SK-N-SH (cell line): ENCODE measurements around the gene CD33. TPM values are rescaled to one million over a fixed set of nuclear protein-coding genes. Genes with fewer than 3 reads are reported as not detected.

Experiments used
- CTCF ChIA-PET: fragments of 300-600, 350-600 bp; formaldehyde crosslinking; extraction: SDS; loops from one replicate; lab custom pipeline; 2021; lab: Yijun Ruan, JAX
- POLR2A ChIA-PET: fragments of 350-600 bp; sonication (Branson Sonifier 250); formaldehyde crosslinking; extraction: SDS; loops from one replicate; lab custom pipeline; 2020; ENCODE audit warnings: antibody characterized with exemption, inconsistent platforms; lab: Yijun Ruan, JAX
- DNase-seq: peaks from one replicate; pipeline ENCODE4 v3.0.0; 2012
- H2AFZ ChIP-seq: fragments of 200-600 bp; sonication (generic); 2 replicates; pipeline ENCODE4 v1.8.1; 2016; ENCODE audit warnings: antibody characterized with exemption, mild to moderate bottlenecking, low read depth
- H3F3A ChIP-seq: fragments of 200-600 bp; sonication (generic); replicated peaks from 2 replicates; pipeline ENCODE3; 2016; ENCODE audit warnings: antibody characterized with exemption, mild to moderate bottlenecking; ENCODE audit not compliant: insufficient read depth
- H3K27ac ChIP-seq, 2 experiments: fragments of 200-500 bp in 1 of 2; fragments of 200-600 bp in 1 of 2; sonication (Bioruptor generic) in 1 of 2; sonication (generic), shearing (Covaris generic) in 1 of 2; 2 replicates each; pipeline versions ENCODE4 v1.5.1 to v1.6.1; 2014 to 2016; ENCODE audit warnings: low read depth in 2 of 2, inconsistent platforms in 1 of 2, low read length in 1 of 2, mild to moderate bottlenecking in 1 of 2, mixed read lengths in 1 of 2
- H3K27me3 ChIP-seq: fragments of 200-600 bp; sonication (generic), shearing (Covaris generic); 2 replicates; pipeline ENCODE4 v1.6.1; 2016; ENCODE audit warnings: mixed run types; ENCODE audit not compliant: insufficient read depth
- H3K36me3 ChIP-seq, 2 experiments: fragments of 200-500 bp in 1 of 2; fragments of 200-600 bp in 1 of 2; sonication (Bioruptor generic) in 1 of 2; sonication (generic) in 1 of 2; replicated peaks in 1 of 2; 2 replicates each; pipeline versions ENCODE3 to v1.5.1; 2014 to 2016; ENCODE audit warnings: low read length in 1 of 2, mild to moderate bottlenecking in 1 of 2; ENCODE audit not compliant: insufficient read depth in 2 of 2, control insufficient read depth in 1 of 2
- H3K4me1 ChIP-seq, 2 experiments: fragments of 200-500 bp in 1 of 2; fragments of 200-600 bp in 1 of 2; sonication (Bioruptor generic) in 1 of 2; sonication (generic), shearing (Covaris generic) in 1 of 2; 2 replicates each; pipeline versions ENCODE4 v1.5.1 to v1.6.1; 2014 to 2016; ENCODE audit warnings: low read depth in 1 of 2, low read length in 1 of 2, mixed run types in 1 of 2; ENCODE audit not compliant: insufficient read depth in 2 of 2, control insufficient read depth in 1 of 2
- H3K4me2 ChIP-seq: fragments of 200-600 bp; sonication (generic), shearing (Covaris generic); 2 replicates; pipeline ENCODE4 v1.6.1; 2017; ENCODE audit warnings: mixed run types
- H3K4me3 ChIP-seq, 2 experiments: fragments of 200-500 bp in 1 of 2; fragments of 200-600 bp in 1 of 2; sonication (Bioruptor generic) in 1 of 2; sonication (generic), shearing (Covaris generic) in 1 of 2; 2 replicates each; pipeline versions ENCODE4 v1.5.1 to v1.8.1; 2014 to 2016; ENCODE audit warnings: low read depth in 2 of 2, inconsistent platforms in 1 of 2, low read length in 1 of 2, mild to moderate bottlenecking in 1 of 2, mixed read lengths in 1 of 2, moderate library complexity in 1 of 2
- H3K79me2 ChIP-seq: fragments of 200-600 bp; sonication (generic); 2 replicates; pipeline ENCODE4 v1.8.1; 2017; ENCODE audit warnings: mild to moderate bottlenecking; ENCODE audit not compliant: insufficient read depth
- H3K9ac ChIP-seq: fragments of 200-600 bp; sonication (generic); 2 replicates; pipeline ENCODE4 v1.6.1; 2017; ENCODE audit warnings: mixed run types
- H3K9me2 ChIP-seq: fragments of 200-600 bp; sonication (generic); 2 replicates; pipeline ENCODE4 v1.6.1; 2017; ENCODE audit warnings: mixed run types
- H3K9me3 ChIP-seq: fragments of 200-600 bp; sonication (generic); 2 replicates; pipeline ENCODE4 v1.6.1; 2017; ENCODE audit warnings: mixed run types, mild to moderate bottlenecking, moderate library complexity
- H4K20me1 ChIP-seq: fragments of 200-600 bp; sonication (generic); 2 replicates; pipeline ENCODE4 v1.6.1; 2017; ENCODE audit warnings: mild to moderate bottlenecking, mixed run types; ENCODE audit not compliant: insufficient read depth
- EP300 ChIP-seq, 2 experiments: IDR thresholded peaks; 2 replicates each; pipeline versions ENCODE4 v1.4.0 to v1.6.1; 2012; ENCODE audit warnings: borderline replicate concordance in 1 of 2, low read depth in 1 of 2, low read length in 1 of 2
- EZH2phosphoT487 ChIP-seq: fragments of 200-600 bp; sonication (generic); IDR thresholded peaks from 2 replicates; pipeline ENCODE4 v1.6.1; 2017; ENCODE audit warnings: low read depth, mixed run types, mild to moderate bottlenecking, antibody characterized with exemption, moderate library complexity, borderline replicate concordance
- MEF2A ChIP-seq: IDR thresholded peaks from 2 replicates; pipeline ENCODE4 v1.4.0; 2012; ENCODE audit warnings: low read depth, borderline replicate concordance
- MXI1 ChIP-seq: IDR thresholded peaks from 2 replicates; pipeline ENCODE4 v1.6.1; 2012; ENCODE audit warnings: mild to moderate bottlenecking, low read depth, low read length, improper control_type of control experiment
- NFIC ChIP-seq: IDR thresholded peaks from 2 replicates; pipeline ENCODE4 v1.4.0; 2012; ENCODE audit warnings: borderline replicate concordance
- RAD21 ChIP-seq: IDR thresholded peaks from 2 replicates; pipeline ENCODE4 v1.6.1; 2012; ENCODE audit warnings: mild to moderate bottlenecking, low read length
- RFX5 ChIP-seq: IDR thresholded peaks from 2 replicates; pipeline ENCODE4 v1.6.1; 2012; ENCODE audit warnings: mild to moderate bottlenecking, improper control_type of control experiment, low read length
- RXRA ChIP-seq: IDR thresholded peaks from 2 replicates; pipeline ENCODE4 v1.4.0; 2012; ENCODE audit warnings: low read depth, mild to moderate bottlenecking, borderline replicate concordance
- SIN3A ChIP-seq: IDR thresholded peaks from 2 replicates; pipeline ENCODE4 v1.6.1; 2012; ENCODE audit warnings: low read depth, mild to moderate bottlenecking, low read length, moderate library complexity, borderline replicate concordance
- SMC3 ChIP-seq: IDR thresholded peaks from 2 replicates; pipeline ENCODE4 v1.6.1; 2012; ENCODE audit warnings: low read depth, low read length, improper control_type of control experiment
- YY1 ChIP-seq: IDR thresholded peaks from 2 replicates; pipeline ENCODE4 v1.4.0; 2012; ENCODE audit warnings: low read depth, mild to moderate bottlenecking
- whole genome bisulfite sequencing: methylation state at CpG from one replicate; pipeline ENCODE4 v1.1.6; 2017; ENCODE audit warnings: low lambda C conversion rate; 5-methylcytosine and 5-hydroxymethylcytosine counted together
- polyA plus RNA-seq, 3 experiments: library from polyadenylated mRNA; depleted of rRNA; stranded (reverse); fragments of >200 nt; gene quantifications; 2 replicates each; pipeline ENCODE4 v1.2.3, GENCODE V29; 2012
- TF ChIP-seq, protein P1 (sequence below): IDR thresholded peaks from 2 replicates; pipeline ENCODE4 v1.4.0; 2012; ENCODE audit warnings: low read depth, borderline replicate concordance
- TF ChIP-seq, protein P2 (sequence below): fragments of 200-600 bp; sonication (generic); IDR thresholded peaks from 2 replicates; pipeline ENCODE4 v1.6.1; 2017; ENCODE audit warnings: antibody characterized with exemption, mild to moderate bottlenecking, moderate library complexity
- TF ChIP-seq, protein P3 (sequence below): fragments of 150-350 bp; IDR thresholded peaks from 2 replicates; pipeline ENCODE4 v1.6.1; 2017; ENCODE audit warnings: antibody characterized with exemption, low read length, low read depth, borderline replicate concordance
- TF ChIP-seq, protein P4 (sequence below): IDR thresholded peaks from 2 replicates; pipeline ENCODE4 v1.4.0; 2012; ENCODE audit warnings: low read depth
- TF ChIP-seq, protein P5 (sequence below): IDR thresholded peaks from 2 replicates; pipeline ENCODE4 v1.4.0; 2012; ENCODE audit warnings: low read depth, borderline replicate concordance

CD33 gene
- polyA plus RNA-seq, 1 of the 3 experiments (the other 2 are of a cell fraction) = 0.36 TPM

DNA sequence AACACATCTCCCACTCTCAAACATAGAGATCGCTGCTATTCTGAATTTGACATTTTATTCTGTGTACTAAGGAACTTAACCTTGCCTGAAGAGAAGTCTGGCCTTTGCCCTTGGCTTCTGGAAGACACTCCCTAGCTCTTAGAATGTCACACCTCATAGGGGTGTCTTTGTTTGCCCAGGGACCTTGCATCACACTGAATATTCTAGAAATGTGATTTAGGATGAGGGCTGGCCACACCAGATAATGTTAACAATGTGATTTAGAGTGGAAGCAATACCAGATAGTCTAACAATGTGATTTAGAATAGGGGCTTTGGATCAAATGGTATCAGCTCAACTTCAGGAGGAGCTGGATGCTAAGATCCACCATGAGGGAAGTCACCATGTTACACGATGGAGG, 32.6 kb downstream of the CD33 start:
- TF ChIP-seq RFX5 (no peak), EP300 (IDR thresholded peaks at IDR 0.05; ENCODE audit: borderline replicate concordance in 1 of 2, low read depth in 1 of 2, low read length in 1 of 2) (no peak), YY1 (no peak), MXI1 (no peak), RXRA (no peak), SMC3 (no peak)
- TF ChIP-seq, protein P1, sequence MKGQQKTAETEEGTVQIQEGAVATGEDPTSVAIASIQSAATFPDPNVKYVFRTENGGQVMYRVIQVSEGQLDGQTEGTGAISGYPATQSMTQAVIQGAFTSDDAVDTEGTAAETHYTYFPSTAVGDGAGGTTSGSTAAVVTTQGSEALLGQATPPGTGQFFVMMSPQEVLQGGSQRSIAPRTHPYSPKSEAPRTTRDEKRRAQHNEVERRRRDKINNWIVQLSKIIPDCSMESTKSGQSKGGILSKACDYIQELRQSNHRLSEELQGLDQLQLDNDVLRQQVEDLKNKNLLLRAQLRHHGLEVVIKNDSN = no peak
- TF ChIP-seq, protein P2, sequence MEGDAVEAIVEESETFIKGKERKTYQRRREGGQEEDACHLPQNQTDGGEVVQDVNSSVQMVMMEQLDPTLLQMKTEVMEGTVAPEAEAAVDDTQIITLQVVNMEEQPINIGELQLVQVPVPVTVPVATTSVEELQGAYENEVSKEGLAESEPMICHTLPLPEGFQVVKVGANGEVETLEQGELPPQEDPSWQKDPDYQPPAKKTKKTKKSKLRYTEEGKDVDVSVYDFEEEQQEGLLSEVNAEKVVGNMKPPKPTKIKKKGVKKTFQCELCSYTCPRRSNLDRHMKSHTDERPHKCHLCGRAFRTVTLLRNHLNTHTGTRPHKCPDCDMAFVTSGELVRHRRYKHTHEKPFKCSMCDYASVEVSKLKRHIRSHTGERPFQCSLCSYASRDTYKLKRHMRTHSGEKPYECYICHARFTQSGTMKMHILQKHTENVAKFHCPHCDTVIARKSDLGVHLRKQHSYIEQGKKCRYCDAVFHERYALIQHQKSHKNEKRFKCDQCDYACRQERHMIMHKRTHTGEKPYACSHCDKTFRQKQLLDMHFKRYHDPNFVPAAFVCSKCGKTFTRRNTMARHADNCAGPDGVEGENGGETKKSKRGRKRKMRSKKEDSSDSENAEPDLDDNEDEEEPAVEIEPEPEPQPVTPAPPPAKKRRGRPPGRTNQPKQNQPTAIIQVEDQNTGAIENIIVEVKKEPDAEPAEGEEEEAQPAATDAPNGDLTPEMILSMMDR = no peak
- TF ChIP-seq, protein P3, sequence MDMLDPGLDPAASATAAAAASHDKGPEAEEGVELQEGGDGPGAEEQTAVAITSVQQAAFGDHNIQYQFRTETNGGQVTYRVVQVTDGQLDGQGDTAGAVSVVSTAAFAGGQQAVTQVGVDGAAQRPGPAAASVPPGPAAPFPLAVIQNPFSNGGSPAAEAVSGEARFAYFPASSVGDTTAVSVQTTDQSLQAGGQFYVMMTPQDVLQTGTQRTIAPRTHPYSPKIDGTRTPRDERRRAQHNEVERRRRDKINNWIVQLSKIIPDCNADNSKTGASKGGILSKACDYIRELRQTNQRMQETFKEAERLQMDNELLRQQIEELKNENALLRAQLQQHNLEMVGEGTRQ = no peak
- TF ChIP-seq, protein P4, sequence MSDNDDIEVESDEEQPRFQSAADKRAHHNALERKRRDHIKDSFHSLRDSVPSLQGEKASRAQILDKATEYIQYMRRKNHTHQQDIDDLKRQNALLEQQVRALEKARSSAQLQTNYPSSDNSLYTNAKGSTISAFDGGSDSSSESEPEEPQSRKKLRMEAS = no peak
- no peaks in the 10 kb centered on the region for H4K20me1 ChIP-seq
- H3K27me3 ChIP-seq = peaks cover 6% of the 10 kb centered on the region
- H3F3A ChIP-seq = no peaks in the 10 kb centered on the region
- H3K9me2 ChIP-seq = no peaks in the 10 kb centered on the region
- no peak overlapping the region for H2AFZ ChIP-seq
- H3K79me2 ChIP-seq = no peaks in the 10 kb centered on the region
- no peaks in the 10 kb centered on the region for H3K36me3 ChIP-seq
- DNase-seq = no peak
- no peak overlapping the region for H3K4me2 ChIP-seq
- no peak overlapping the region for H3K9ac ChIP-seq
- WGBS = 0% methylated on average over 2 of the region's 2 CpGs
- CTCF ChIA-PET = interaction anchor here (0.8 to 2.0 kb wide), 3 partner anchors 8 to 399 kb away, joined by 3 to 8 read pairs (median 3); no protein-coding TSS in a partner anchor
- H3K4me3 ChIP-seq = no peak overlapping the region
- no peak overlapping the region for H3K27ac ChIP-seq
- no peaks in the 10 kb centered on the region for H3K9me3 ChIP-seq
- no peaks in the 10 kb centered on the region for H3K4me1 ChIP-seq
- POLR2A ChIA-PET = no interaction called here

DNA sequence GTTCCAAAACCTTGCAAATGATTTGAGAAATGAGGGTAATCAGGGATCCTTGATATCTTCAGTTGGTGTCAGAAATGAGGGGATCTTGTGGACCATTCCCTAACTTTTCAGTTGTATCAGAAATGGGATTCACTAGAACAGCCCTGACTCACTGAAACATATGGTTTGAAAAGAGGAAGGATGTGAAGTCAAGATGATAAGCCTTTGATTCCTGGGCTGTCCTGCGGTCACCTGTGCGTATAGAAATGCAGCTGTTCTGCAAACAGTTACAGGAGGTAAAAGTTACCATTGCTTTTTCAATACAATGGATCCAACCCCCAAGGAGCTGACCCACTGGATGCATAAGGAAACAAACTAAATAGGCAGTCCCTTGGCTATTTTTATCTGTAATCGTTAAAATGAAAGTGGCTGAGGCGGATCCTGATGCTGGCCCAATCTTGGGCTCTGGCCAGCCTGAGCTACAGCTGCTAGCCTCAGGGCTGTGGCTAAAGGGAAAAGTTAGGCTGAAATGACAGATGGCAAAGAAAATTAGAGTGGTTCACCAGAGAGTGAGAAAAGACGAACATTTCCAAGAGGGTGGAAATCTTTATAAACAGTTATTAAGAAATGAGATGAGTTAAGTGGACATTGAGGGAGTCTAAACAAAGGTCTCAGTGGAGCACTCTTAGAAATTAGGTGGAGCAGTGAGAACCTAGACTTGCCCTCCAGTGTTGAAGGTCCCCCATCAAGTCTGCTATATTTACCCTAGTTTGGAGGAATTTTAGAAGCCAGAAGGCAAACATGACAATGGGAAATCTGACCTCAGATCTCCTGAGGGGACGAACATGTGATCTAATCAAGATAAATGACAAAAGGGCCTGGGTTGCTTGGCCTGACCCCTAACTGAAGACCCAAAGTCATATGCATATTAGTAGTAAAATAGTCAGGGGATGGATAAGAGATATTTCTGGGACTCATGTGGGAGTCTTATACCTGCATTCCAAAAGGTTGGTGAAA, 33.6 kb downstream of the CD33 start:
- ChIA-PET POLR2A (no interaction called here), CTCF (interaction anchor here (0.6 to 2.0 kb wide), 15 partner anchors 9 to 398 kb away, joined by 3 to 13 read pairs (median 3); partner anchors contain the start of gene CD33)
- TF ChIP-seq, protein P1 = no peak
- TF ChIP-seq RAD21 = no peak
- no peak for TF ChIP-seq EZH2phosphoT487
- TF ChIP-seq, protein P5, sequence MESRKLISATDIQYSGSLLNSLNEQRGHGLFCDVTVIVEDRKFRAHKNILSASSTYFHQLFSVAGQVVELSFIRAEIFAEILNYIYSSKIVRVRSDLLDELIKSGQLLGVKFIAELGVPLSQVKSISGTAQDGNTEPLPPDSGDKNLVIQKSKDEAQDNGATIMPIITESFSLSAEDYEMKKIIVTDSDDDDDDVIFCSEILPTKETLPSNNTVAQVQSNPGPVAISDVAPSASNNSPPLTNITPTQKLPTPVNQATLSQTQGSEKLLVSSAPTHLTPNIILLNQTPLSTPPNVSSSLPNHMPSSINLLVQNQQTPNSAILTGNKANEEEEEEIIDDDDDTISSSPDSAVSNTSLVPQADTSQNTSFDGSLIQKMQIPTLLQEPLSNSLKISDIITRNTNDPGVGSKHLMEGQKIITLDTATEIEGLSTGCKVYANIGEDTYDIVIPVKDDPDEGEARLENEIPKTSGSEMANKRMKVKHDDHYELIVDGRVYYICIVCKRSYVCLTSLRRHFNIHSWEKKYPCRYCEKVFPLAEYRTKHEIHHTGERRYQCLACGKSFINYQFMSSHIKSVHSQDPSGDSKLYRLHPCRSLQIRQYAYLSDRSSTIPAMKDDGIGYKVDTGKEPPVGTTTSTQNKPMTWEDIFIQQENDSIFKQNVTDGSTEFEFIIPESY = no peak
- no peak for TF ChIP-seq SMC3
- TF ChIP-seq NFIC = no peak
- no peak for TF ChIP-seq SIN3A
- TF ChIP-seq MEF2A = no peak
- Histone ChIP-seq H3K9me2 (no peaks in the 10 kb centered on the region), H3K79me2 (no peaks in the 10 kb centered on the region), H3K4me3 (no peak overlapping the region), H4K20me1 (no peaks in the 10 kb centered on the region), H2AFZ (no peak overlapping the region), H3K36me3 (no peaks in the 10 kb centered on the region), H3K9me3 (no peaks in the 10 kb centered on the region), H3F3A (no peaks in the 10 kb centered on the region), H3K27ac (no peak overlapping the region), H3K9ac (no peak overlapping the region), H3K4me1 (no peaks in the 10 kb centered on the region), H3K4me2 (no peak overlapping the region), H3K27me3 (peaks cover 3% of the 10 kb centered on the region)
- DNase-seq = no peak
- 11% methylated on average over 6 of the region's 6 CpGs for WGBS
